ENCODE results near the gene MAN2C1. TPM values are rescaled to one million over a fixed set of nuclear protein-coding genes. Genes with fewer than 3 reads are reported as not detected.

The MAN2C1 gene
- total RNA-seq, 1 experiment from 2014 or later, result 148 TPM

DNA sequence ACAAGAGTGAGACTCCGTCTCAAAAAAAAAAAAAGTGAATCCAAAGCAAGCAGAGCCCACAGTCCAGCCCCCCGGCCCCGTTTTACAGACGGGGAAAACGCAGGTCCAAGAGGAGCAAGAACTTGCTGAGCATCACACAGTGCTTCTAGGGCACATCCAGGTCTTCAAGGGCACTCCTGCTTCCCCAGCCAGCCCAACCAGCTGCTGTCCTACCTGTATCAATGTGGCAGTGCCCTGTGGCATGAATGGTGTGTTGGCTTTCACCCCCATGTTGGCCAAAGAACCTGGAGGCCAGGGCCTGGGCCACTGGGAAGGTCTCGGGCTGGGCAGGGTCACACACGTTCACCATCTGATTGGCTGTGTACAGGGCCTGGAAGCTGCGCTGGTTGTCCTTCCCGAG is 4.6 kb downstream of the MAN2C1 start (continued):
- no peak for TF ChIP-seq NR2C2 (CRISPR knock-in tag; IDR thresholded peaks at IDR 0.05)

DNA sequence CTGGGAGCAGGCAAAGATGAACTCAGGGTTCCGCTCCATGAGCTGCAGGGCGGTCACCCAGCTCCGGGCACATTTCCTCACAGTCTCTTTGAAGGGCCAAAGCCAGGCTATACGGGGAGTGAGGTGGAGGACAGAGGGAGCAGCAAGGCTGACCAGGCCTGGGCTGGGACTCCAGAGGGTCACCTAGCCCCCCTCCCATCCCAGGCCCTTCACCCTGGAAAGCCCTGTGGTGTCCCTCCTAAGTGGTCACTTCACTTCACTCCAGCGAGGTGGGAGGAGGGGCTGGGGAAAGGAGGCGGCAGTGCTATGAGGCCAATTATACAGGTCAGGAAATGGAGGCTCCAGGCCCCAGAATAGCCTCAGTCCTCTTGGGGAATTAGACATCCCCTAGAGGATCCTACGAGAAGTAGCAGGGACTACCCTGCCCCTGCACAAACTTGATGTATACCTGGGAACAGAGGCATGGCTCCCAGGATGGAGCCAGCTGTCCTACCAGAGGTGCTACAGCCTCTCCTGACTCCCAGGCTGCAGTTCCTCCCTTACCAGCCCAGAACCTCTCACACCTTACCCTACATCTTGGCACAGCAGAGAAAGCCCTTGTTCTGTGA is 5.7 kb downstream of the MAN2C1 start:
- Mint-ChIP-seq H3K4me1 (0 out of 2 replicates have a peak, but pooled peaks cover 3% of the 10 kb centered on the region), H3K27ac (0 out of 2 replicates have a peak overlapping the region, but pooled peaks have one; percentile 28), H3K27me3 (ENCODE audit: low read depth) (no peaks in the 10 kb centered on the region), H3K4me3 (no peak overlapping the region), H3K9me3 (no peaks in the 10 kb centered on the region), H3K36me3 (peaks cover 33% of the 10 kb centered on the region)
- DNase-seq (ENCODE audit: low spot score) (no peak), ATAC-seq (peak; percentile 63)
- ChIA-PET POLR2A (no interaction called here), CTCF (interaction anchor here (0.6 to 1.2 kb wide), 2 partner anchors 9 to 361 kb away, joined by 3 to 4 read pairs; no protein-coding TSS in a partner anchor)
- TF ChIP-seq, protein P1, sequence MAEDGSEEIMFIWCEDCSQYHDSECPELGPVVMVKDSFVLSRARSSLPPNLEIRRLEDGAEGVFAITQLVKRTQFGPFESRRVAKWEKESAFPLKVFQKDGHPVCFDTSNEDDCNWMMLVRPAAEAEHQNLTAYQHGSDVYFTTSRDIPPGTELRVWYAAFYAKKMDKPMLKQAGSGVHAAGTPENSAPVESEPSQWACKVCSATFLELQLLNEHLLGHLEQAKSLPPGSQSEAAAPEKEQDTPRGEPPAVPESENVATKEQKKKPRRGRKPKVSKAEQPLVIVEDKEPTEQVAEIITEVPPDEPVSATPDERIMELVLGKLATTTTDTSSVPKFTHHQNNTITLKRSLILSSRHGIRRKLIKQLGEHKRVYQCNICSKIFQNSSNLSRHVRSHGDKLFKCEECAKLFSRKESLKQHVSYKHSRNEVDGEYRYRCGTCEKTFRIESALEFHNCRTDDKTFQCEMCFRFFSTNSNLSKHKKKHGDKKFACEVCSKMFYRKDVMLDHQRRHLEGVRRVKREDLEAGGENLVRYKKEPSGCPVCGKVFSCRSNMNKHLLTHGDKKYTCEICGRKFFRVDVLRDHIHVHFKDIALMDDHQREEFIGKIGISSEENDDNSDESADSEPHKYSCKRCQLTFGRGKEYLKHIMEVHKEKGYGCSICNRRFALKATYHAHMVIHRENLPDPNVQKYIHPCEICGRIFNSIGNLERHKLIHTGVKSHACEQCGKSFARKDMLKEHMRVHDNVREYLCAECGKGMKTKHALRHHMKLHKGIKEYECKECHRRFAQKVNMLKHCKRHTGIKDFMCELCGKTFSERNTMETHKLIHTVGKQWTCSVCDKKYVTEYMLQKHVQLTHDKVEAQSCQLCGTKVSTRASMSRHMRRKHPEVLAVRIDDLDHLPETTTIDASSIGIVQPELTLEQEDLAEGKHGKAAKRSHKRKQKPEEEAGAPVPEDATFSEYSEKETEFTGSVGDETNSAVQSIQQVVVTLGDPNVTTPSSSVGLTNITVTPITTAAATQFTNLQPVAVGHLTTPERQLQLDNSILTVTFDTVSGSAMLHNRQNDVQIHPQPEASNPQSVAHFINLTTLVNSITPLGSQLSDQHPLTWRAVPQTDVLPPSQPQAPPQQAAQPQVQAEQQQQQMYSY (CRISPR knock-in tag; IDR thresholded peaks at IDR 0.05), result no peak
- TF ChIP-seq EMX1 (CRISPR knock-in tag; IDR thresholded peaks at IDR 0.05), result no peak
- no peak for TF ChIP-seq TP53 (CRISPR knock-in tag; IDR thresholded peaks at IDR 0.05)
- TF ChIP-seq, protein P2, sequence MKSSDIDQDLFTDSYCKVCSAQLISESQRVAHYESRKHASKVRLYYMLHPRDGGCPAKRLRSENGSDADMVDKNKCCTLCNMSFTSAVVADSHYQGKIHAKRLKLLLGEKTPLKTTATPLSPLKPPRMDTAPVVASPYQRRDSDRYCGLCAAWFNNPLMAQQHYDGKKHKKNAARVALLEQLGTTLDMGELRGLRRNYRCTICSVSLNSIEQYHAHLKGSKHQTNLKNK (CRISPR knock-in tag; IDR thresholded peaks at IDR 0.05), result no peak
- no peak for TF ChIP-seq ZNF396 (CRISPR knock-in tag; IDR thresholded peaks at IDR 0.05; ENCODE audit: borderline replicate concordance)
- TF ChIP-seq, protein P3, sequence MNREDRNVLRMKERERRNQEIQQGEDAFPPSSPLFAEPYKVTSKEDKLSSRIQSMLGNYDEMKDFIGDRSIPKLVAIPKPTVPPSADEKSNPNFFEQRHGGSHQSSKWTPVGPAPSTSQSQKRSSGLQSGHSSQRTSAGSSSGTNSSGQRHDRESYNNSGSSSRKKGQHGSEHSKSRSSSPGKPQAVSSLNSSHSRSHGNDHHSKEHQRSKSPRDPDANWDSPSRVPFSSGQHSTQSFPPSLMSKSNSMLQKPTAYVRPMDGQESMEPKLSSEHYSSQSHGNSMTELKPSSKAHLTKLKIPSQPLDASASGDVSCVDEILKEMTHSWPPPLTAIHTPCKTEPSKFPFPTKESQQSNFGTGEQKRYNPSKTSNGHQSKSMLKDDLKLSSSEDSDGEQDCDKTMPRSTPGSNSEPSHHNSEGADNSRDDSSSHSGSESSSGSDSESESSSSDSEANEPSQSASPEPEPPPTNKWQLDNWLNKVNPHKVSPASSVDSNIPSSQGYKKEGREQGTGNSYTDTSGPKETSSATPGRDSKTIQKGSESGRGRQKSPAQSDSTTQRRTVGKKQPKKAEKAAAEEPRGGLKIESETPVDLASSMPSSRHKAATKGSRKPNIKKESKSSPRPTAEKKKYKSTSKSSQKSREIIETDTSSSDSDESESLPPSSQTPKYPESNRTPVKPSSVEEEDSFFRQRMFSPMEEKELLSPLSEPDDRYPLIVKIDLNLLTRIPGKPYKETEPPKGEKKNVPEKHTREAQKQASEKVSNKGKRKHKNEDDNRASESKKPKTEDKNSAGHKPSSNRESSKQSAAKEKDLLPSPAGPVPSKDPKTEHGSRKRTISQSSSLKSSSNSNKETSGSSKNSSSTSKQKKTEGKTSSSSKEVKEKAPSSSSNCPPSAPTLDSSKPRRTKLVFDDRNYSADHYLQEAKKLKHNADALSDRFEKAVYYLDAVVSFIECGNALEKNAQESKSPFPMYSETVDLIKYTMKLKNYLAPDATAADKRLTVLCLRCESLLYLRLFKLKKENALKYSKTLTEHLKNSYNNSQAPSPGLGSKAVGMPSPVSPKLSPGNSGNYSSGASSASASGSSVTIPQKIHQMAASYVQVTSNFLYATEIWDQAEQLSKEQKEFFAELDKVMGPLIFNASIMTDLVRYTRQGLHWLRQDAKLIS (CRISPR knock-in tag; IDR thresholded peaks at IDR 0.05; ENCODE audit: borderline replicate concordance), result no peak
- TF ChIP-seq, protein P4, sequence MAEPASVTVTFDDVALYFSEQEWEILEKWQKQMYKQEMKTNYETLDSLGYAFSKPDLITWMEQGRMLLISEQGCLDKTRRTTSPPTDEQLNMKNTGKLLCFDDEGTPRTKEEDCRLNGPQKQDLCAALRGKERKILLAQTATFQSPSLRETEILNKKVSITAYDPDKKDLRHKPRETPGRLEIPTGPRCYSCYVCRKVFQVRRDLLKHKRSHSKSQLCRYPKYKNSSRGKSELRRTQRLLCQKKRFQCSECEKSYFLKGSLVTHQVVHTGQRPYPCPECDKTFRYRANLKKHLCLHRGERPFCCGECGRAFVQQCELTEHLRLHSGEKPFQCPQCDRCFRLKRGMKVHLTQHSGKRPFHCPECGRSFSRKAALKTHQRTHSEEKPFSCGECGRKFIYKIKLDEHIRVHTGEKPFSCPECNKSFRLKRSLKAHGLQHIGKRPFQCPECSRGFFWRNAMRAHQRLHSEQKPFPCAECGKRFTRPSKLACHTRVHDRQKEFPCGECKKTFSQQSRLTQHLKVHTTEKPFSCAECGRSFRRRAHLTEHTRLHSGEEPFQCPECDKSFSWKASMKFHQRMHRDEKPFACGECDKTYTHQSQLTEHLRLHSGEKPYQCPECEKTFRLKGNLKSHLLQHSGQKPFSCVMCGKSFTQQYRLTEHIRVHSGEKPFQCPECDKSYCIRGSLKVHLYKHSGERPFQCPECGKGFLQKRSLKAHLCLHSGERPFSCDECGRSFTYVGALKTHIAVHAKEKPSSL (CRISPR knock-in tag; conservative IDR thresholded peaks at IDR 0.05), result no peak
- TF ChIP-seq, protein P5, sequence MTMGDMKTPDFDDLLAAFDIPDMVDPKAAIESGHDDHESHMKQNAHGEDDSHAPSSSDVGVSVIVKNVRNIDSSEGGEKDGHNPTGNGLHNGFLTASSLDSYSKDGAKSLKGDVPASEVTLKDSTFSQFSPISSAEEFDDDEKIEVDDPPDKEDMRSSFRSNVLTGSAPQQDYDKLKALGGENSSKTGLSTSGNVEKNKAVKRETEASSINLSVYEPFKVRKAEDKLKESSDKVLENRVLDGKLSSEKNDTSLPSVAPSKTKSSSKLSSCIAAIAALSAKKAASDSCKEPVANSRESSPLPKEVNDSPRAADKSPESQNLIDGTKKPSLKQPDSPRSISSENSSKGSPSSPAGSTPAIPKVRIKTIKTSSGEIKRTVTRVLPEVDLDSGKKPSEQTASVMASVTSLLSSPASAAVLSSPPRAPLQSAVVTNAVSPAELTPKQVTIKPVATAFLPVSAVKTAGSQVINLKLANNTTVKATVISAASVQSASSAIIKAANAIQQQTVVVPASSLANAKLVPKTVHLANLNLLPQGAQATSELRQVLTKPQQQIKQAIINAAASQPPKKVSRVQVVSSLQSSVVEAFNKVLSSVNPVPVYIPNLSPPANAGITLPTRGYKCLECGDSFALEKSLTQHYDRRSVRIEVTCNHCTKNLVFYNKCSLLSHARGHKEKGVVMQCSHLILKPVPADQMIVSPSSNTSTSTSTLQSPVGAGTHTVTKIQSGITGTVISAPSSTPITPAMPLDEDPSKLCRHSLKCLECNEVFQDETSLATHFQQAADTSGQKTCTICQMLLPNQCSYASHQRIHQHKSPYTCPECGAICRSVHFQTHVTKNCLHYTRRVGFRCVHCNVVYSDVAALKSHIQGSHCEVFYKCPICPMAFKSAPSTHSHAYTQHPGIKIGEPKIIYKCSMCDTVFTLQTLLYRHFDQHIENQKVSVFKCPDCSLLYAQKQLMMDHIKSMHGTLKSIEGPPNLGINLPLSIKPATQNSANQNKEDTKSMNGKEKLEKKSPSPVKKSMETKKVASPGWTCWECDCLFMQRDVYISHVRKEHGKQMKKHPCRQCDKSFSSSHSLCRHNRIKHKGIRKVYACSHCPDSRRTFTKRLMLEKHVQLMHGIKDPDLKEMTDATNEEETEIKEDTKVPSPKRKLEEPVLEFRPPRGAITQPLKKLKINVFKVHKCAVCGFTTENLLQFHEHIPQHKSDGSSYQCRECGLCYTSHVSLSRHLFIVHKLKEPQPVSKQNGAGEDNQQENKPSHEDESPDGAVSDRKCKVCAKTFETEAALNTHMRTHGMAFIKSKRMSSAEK (CRISPR knock-in tag; IDR thresholded peaks at IDR 0.05; ENCODE audit: borderline replicate concordance), result no peak
- TF ChIP-seq PRRX2 (CRISPR knock-in tag; IDR thresholded peaks at IDR 0.05), result no peak
- TF ChIP-seq, protein P6, sequence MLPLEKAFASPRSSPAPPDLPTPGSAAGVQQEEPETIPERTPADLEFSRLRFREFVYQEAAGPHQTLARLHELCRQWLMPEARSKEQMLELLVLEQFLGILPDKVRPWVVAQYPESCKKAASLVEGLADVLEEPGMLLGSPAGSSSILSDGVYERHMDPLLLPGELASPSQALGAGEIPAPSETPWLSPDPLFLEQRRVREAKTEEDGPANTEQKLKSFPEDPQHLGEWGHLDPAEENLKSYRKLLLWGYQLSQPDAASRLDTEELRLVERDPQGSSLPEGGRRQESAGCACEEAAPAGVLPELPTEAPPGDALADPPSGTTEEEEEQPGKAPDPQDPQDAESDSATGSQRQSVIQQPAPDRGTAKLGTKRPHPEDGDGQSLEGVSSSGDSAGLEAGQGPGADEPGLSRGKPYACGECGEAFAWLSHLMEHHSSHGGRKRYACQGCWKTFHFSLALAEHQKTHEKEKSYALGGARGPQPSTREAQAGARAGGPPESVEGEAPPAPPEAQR (CRISPR knock-in tag; IDR thresholded peaks at IDR 0.05), result no peak
- no peak for TF ChIP-seq ZNF416 (CRISPR knock-in tag; IDR thresholded peaks at IDR 0.05)
- no peak for TF ChIP-seq ATF1 (CRISPR knock-in tag; IDR thresholded peaks at IDR 0.05)
